Thyroid gland (tissue), 4 donors: ENCODE measurements around the gene CLK2. TPM values are rescaled to one million over a fixed set of nuclear protein-coding genes. Genes with fewer than 3 reads are reported as not detected.

ENCODE experiments used
- DNase-seq, 2 donors: peaks; one replicate each; pipeline ENCODE4 v3.0.0-alpha.2; 2019
- H3K27ac ChIP-seq, 3 donors: fragments of 200-600 bp; sonication (generic); 1 replicate in 2 of 3; 2 replicates in 1 of 3; pipeline ENCODE4 v1.5.1; 2016 to 2019; ENCODE audit warnings: mild to moderate bottlenecking in 1 of 3, moderate library complexity in 1 of 3
- H3K27me3 ChIP-seq: fragments of 200-600 bp; sonication (generic); one replicate; pipeline ENCODE4 v1.5.1; 2019
- H3K36me3 ChIP-seq, 2 donors: fragments of 200-600 bp; sonication (generic); one replicate each; pipeline ENCODE4 v1.5.1; 2016 to 2019
- H3K4me1 ChIP-seq, 2 donors: fragments of 200-600 bp; sonication (generic); one replicate each; pipeline ENCODE4 v1.5.1; 2017 to 2019
- H3K4me3 ChIP-seq, 3 donors: fragments of 200-600 bp; sonication (generic); replicated peaks in 1 of 3; 1 replicate in 2 of 3; 2 replicates in 1 of 3; pipeline ENCODE4 v1.5.1; 2016; ENCODE audit warnings: mild to moderate bottlenecking in 1 of 3
- H3K9me3 ChIP-seq: fragments of 200-600 bp; sonication (generic); one replicate; pipeline ENCODE4 v1.5.1; 2017
- POLR2A ChIP-seq, 2 donors: fragments of 450-650 bp; IDR thresholded peaks; one replicate each; pipeline ENCODE4 v1.6.1; 2017; ENCODE audit warnings: antibody characterized with exemption in 2 of 2, mild to moderate bottlenecking in 2 of 2, moderate library complexity in 1 of 2
- WGBS, 2 donors: methylation state at CpG; one replicate each; pipeline ENCODE4 v1.1.5; 2017; 5-methylcytosine and 5-hydroxymethylcytosine counted together
- intact Hi-C: fragments of 100-400 bp; cut with DNase I; formaldehyde crosslinking; loops from one replicate; pipeline ENCODE4 v1.15.1; 2023
- total RNA-seq, 4 donors: library from RNA; depleted of rRNA; stranded (reverse); fragments of >200 nt; gene quantifications; one replicate each; pipeline ENCODE4 v1.2.3, GENCODE V29; 2016
- TF ChIP-seq, protein P1 (sequence below), 6 experiments: fragments of 200-600 bp in 3 of 6; fragments of 450-650 bp in 3 of 6; sonication (generic) in 3 of 6; IDR thresholded peaks; one replicate each; pipeline ENCODE4 v1.5.1; 2016 to 2019; ENCODE audit warnings: antibody characterized with exemption in 6 of 6, mild to moderate bottlenecking in 2 of 6, inconsistent platforms in 1 of 6, moderate library complexity in 1 of 6

CLK2 gene
- total RNA-seq, 4 donors from 2014 or later, result 40.0 to 61.6 (median 56.2) TPM

DNA sequence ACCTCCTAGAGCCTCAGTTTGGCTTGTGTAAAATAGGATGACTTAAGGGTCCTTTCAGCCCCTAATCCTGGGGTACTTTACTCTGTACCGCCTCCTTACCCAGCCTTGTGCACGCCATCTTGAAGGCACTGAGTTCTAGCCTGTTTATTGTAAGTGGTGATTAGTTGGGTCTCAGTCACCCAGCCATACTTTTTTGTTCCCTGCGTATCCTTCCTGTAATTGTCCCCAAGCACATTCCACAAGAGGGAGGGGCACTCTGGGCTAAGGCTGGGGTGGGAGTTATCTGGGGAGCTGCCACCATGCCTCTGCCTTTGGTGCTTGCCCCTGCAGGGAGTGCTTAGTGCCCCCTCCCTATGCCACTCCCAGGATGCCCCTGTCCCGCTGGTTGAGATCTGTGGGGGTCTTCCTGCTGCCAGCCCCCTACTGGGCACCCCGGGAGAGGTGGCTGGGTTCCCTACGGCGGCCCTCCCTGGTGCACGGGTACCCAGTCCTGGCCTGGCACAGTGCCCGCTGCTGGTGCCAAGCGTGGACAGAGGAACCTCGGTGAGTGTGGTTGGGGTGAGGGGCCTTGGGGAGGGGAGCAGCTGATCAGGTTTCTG lies 36.2 kb upstream of the CLK2 start:
- no peaks in the 10 kb centered on the region for H3K36me3 ChIP-seq
- WGBS, 2 donors, result 2 to 7% methylated on average over 9 to 11 of the region's 11 CpGs
- intact Hi-C loops, result no loop called here
- H3K27me3 ChIP-seq, result no peaks in the 10 kb centered on the region
- DNase-seq, result peak; percentile 52 to 54
- H3K4me3 ChIP-seq, result peak overlapping the region; percentile 34 to 55 (median 52)
- H3K27ac ChIP-seq, result peak overlapping the region; percentile 31 to 81 (median 79)
- H3K9me3 ChIP-seq, result no peaks in the 10 kb centered on the region
- peaks cover 13 to 20% of the 10 kb centered on the region in 2 donors for H3K4me1 ChIP-seq
- TF ChIP-seq POLR2A (IDR thresholded peaks at IDR 0.05), result no peak
- TF ChIP-seq, protein P1, sequence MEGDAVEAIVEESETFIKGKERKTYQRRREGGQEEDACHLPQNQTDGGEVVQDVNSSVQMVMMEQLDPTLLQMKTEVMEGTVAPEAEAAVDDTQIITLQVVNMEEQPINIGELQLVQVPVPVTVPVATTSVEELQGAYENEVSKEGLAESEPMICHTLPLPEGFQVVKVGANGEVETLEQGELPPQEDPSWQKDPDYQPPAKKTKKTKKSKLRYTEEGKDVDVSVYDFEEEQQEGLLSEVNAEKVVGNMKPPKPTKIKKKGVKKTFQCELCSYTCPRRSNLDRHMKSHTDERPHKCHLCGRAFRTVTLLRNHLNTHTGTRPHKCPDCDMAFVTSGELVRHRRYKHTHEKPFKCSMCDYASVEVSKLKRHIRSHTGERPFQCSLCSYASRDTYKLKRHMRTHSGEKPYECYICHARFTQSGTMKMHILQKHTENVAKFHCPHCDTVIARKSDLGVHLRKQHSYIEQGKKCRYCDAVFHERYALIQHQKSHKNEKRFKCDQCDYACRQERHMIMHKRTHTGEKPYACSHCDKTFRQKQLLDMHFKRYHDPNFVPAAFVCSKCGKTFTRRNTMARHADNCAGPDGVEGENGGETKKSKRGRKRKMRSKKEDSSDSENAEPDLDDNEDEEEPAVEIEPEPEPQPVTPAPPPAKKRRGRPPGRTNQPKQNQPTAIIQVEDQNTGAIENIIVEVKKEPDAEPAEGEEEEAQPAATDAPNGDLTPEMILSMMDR (IDR thresholded peaks at IDR 0.05), result no peak

DNA sequence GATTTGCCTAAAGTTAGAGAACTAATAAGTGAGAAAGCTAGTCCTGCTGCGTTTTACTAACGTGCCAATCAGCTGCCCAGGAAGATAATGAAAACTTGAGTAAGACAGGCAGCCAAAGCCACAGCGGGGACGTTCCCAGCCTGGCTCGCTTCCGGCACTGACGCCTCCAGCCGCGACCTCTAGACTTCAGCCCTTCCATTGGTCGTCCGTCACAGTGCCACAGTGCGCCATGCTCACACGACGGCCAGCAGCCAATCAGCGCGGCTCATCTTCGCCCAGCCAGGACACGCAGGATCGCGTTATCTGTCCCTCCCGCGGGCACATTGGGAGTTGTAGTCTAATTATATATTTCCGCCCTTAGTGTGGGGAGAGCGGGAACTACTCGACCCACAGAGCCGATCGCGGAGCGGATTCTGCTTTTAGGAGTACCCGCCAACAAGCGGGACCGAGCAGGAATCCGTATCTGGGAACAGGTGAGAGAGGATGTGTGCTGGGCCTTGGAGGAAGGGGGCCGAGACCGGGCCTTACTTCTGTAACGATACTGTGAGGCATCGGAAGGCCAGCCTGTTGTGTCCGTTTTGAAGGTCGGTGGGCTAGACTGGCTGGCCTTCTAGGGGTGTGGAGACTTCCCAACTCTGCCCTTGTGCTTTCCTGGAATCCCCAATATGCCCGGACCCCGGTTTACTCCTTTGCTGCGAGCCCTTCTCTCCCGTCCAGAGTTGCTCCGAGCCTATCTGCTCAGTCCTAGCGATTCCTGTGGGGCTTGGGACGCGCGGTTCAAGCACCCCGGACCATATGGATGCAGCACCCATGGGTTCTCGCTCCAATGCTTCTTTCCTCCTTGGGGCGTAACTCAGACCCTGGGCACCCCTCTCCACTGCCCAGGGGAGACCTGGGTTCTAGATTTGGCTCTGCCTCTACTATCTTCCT lies 35.5 kb upstream of the CLK2 start, which contains the start of gene FDPS:
TSS of gene FDPS (plus strand) at position 374 of the 930 bp plus-strand sequence. CDS start 924 bp downstream, outside the sequence.
- peak within 1 kb of the TSS; percentile 66 to 82 (median 79) for H3K27ac ChIP-seq
- no peaks in the 10 kb centered on the region for H3K27me3 ChIP-seq
- intact Hi-C loops, result no loop called here
- peak; percentile 99 for DNase-seq
- 0% methylated on average over 42 to 51 of the region's 51 CpGs for WGBS, 2 donors
- no peaks in the 10 kb centered on the region for H3K9me3 ChIP-seq
- peaks cover 13 to 20% of the 10 kb centered on the region in 2 donors for H3K4me1 ChIP-seq
- TF ChIP-seq, protein P1 (IDR thresholded peaks at IDR 0.05), result peak in 4 of 6 experiments; percentile 10 to 44 (median 34)
- TF ChIP-seq POLR2A (IDR thresholded peaks at IDR 0.05), result peak in 1 of 2 donors; percentile 80
- H3K36me3 ChIP-seq, result no peaks in the 10 kb centered on the region
- peak within 1 kb of the TSS; percentile 34 to 55 (median 52) for H3K4me3 ChIP-seq

DNA sequence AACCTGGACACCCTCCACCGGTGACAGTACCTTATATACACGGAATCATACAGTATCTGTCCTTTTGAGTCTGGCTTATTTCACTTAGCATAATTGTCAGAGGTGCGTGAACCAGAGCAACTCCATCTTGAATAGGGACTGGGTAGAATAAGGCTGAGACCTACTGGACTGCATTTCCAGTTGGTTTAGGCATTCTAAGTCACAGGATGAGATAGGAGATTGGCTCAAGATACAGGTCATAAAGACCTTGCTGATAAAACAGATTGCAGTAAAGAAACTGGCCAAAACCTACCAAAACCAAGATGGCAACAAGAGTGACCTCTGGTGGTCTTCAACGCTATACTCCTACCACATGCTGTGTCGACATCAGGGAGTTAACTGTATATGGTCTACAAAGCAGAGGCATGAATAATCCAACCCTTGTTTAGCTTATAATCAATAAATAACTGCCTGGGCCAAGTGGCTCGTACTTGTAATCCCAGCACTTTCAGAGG lies 34.0 kb upstream of the CLK2 start:
- H3K36me3 ChIP-seq, result no peaks in the 10 kb centered on the region
- TF ChIP-seq, protein P1 (IDR thresholded peaks at IDR 0.05), result peak in 1 of 6 experiments; percentile 3
- no peak for TF ChIP-seq POLR2A (IDR thresholded peaks at IDR 0.05)
- intact Hi-C loops, result no loop called here
- H3K27ac ChIP-seq, result no peak overlapping the region
- H3K4me1 ChIP-seq, result peaks cover 13 to 20% of the 10 kb centered on the region in 2 donors
- DNase-seq, result no peak
- H3K4me3 ChIP-seq, result no peak overlapping the region
- 51 to 62% methylated on average over 6 of the region's 6 CpGs for WGBS, 2 donors
- H3K9me3 ChIP-seq, result no peaks in the 10 kb centered on the region
- no peaks in the 10 kb centered on the region for H3K27me3 ChIP-seq

DNA sequence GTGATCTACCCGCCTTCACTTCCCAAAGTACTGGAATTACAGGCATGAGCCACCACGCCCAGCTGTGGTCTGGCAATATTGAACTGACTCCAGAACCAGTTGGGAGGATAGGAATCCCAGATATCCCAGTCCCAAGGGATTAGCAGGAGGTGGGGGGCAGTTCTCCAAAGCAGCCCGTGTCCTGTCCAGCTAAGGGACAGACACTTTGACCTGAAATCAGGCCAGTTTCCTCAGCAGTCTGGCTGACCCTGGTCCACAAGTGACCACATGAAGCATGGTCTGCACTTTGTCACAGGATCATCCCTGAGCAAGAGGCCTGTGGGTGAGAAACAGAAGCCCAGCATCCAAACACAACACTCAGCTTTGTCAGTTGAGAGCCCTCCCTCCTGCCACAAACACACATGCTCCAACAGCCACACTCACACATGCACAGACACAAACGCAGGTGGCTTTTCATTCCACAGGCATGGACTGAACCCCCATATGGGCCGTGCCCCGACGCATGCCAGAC lies 32.6 kb upstream of the CLK2 start:
- Histone ChIP-seq H3K27me3 (no peaks in the 10 kb centered on the region), H3K4me1 (peaks cover 13 to 20% of the 10 kb centered on the region in 2 donors), H3K9me3 (no peaks in the 10 kb centered on the region), H3K36me3 (no peaks in the 10 kb centered on the region), H3K27ac (no peak overlapping the region), H3K4me3 (no peak overlapping the region)
- no peak for TF ChIP-seq POLR2A (IDR thresholded peaks at IDR 0.05)
- TF ChIP-seq, protein P1 (IDR thresholded peaks at IDR 0.05), result no peak
- no peak for DNase-seq
- intact Hi-C loops, result no loop called here
- WGBS, 2 donors, result 55 to 86% methylated on average over 3 to 7 of the region's 7 CpGs
